ENCODE results near the gene LRRC36.
"Not testable (repeated sequence)": the region's sequence is repeated elsewhere in the genome, so short reads cannot be mapped to it uniquely, and the experiment has no call there.

The LRRC36 gene

DNA sequence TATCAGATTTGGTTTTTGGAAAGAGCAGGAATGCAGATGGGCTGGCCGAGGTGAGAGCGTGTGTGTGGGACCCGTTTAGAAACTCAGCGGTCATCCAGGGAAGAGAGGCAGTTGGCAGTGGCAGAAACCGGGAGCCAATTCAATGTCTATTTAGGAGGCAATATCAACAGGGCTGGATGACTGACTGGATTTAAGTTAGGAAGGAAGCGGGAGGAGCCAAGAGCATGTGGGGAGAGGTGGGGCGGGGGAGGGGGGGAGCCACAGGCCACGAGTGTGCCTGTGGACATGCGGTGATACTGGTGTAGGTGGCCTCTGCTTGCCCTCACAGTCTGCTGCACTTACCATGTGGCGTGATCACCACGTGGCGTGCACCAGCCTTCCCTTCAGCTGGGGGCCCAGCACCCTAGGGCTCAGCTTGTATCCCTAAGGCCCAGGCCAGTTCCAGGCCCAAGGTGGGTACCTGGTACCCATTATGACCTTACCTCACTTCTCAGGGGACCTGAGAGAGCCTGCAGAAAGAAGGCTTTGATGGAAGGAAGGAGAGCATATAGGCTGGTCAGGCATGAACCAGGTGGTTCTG lies 77.5 kb downstream of the LRRC36 start:
- no peaks in the 10 kb centered on the region for H3K9me3 ChIP-seq
- no peak for DNase-seq (ENCODE audit: low spot score in 2 of 2)
- in situ Hi-C loops (cut with MboI; ENCODE audit: low sequenced_read_pairs), result no loop called here

DNA sequence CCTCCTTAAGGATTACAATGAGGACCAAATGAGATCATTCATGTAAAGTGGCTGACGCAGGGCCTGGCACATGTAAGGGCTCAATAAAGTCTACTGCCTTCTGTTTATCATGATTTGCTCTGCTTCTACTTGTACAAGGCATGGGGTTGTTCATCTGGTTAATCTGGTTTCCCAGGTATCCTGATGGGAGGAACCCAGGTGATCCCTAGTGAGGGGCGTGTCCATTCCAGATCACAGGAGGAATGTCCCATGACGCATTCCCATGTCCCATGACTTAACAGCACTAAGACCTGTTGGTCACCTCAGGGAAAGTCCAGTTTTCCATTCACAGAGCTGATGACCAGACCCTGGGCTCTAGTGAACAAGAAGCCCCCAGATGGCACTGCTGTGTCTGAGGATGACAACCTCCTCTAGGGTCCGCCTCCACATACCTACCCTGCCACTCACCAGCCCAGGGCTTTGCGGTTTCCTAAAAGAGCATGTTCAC lies 78.2 kb downstream of the LRRC36 start:
- no peaks in the 10 kb centered on the region for H3K9me3 ChIP-seq
- H3K27me3 ChIP-seq (ENCODE audit: low read depth), result no peaks in the 10 kb centered on the region
- H3K4me1 ChIP-seq, result no peaks in the 10 kb centered on the region
- H3K4me3 ChIP-seq, result no peak overlapping the region
- no peaks in the 10 kb centered on the region for H3K36me3 ChIP-seq (replicated peaks)
- in situ Hi-C loops (cut with MboI; ENCODE audit: low sequenced_read_pairs), result no loop called here
- DNase-seq (ENCODE audit: low spot score in 2 of 2), result no peak

More for the DNA sequence above, 77.5 kb downstream of the LRRC36 start:
- H3K4me1 ChIP-seq, result no peaks in the 10 kb centered on the region
- H3K4me3 ChIP-seq, result no peak overlapping the region
- no peaks in the 10 kb centered on the region for H3K36me3 ChIP-seq (replicated peaks)
- H3K27me3 ChIP-seq (ENCODE audit: low read depth), result no peaks in the 10 kb centered on the region

DNA sequence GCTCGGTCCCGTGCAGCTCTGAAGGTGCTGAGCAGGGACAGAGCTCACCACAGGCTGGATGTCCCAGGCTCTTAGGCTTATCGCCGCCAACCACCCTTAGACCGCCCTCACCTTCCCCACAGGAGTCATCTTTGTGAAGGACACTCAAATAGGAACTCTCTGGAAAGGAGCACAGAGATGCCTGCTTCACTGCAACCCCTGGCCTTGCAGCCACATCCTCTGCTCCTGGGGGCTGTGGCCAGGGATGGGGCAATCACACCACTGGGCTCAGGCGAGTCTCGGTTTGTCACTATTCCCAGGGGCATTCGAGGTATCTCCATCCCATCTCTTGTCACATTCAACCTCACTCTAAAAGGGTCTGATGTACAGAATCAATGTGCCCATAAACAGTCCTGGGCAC lies 78.7 kb downstream of the LRRC36 start:
- no peaks in the 10 kb centered on the region for H3K36me3 ChIP-seq (replicated peaks)
- no peaks in the 10 kb centered on the region for H3K9me3 ChIP-seq
- DNase-seq (ENCODE audit: low spot score in 2 of 2), result no peak
- H3K27me3 ChIP-seq (ENCODE audit: low read depth), result no peaks in the 10 kb centered on the region
- H3K4me3 ChIP-seq, result no peak overlapping the region
- in situ Hi-C loops (cut with MboI; ENCODE audit: low sequenced_read_pairs), result no loop called here
- no peaks in the 10 kb centered on the region for H3K4me1 ChIP-seq

DNA sequence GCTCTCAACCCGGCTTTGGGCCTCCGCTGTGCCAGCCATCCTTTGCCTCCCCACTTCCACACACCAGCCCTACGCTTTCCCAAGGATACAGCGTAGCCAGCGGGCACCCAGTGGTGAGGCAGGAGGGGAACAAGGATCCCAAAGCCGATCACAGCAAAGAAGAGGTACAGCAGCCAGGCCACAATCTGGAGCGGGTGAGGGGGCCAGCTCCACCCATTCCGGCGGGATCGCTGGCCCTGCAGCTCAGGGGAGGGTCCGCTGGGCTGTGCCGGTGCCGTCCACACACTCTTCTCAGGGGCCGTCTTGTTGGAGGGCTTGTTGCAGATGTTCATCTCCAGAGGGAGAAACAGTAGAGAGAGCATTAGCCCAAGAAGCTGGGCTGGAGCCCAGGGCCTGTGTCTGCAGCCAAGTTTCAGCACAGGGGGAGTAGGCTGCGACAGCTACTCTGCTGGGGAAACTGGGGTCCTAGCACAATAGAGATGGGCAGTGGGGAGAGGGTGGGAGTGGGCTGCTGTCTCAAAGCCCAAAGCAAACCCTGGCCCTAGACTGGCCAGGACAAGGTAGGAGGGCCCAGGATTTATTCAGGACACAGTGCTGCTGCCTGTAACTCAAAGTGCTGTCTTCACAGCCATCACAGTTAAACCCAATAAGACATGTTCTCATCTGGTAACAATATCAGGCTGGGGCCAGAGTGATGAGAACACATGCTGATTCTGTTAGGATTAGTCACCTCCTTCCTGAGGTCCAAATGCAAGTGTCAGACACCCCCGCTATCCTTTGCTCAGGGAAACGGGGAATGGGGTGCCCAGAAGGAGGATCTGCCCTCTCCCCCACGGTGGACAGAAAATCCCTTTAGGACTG lies 79.7 kb downstream of the LRRC36 start:
- Histone ChIP-seq H3K9me3 (no peaks in the 10 kb centered on the region), H3K36me3 (replicated peaks) (no peaks in the 10 kb centered on the region), H3K4me3 (no peak overlapping the region), H3K4me1 (no peaks in the 10 kb centered on the region), H3K27me3 (ENCODE audit: low read depth) (no peaks in the 10 kb centered on the region)
- in situ Hi-C loops (cut with MboI; ENCODE audit: low sequenced_read_pairs), result no loop called here
- no peak for DNase-seq (ENCODE audit: low spot score in 2 of 2)

DNA sequence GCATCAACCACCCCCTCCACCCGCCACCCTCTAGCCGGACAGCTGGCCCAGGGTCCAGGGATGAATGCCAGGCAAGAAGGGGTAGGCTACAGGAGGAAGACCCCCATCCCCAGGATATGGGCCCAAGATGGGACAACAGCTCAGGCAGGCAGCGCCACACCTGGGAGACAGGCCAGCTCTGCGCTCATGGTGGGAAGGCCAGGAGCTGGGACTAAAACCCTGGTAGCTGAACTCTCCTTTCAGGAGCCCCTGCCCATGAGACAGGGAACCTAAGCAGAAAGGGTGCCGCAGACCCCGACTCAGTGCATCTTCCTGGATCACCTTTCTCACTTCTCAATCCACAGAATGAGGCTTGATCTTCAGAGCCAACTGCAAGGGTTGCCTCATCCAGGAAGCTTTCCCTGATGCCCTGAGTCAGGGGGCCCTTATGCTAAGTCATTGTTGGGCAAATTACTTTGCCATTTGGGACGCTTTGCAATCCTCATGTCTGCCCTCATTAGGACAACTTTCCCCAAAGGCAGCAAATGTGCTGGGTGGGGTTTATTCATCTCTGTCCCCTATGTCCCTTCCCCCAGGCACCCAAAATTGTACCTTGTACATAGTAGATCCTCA lies 80.7 kb downstream of the LRRC36 start:
- Histone ChIP-seq H3K4me1 (no peaks in the 10 kb centered on the region), H3K36me3 (replicated peaks) (no peaks in the 10 kb centered on the region), H3K27me3 (ENCODE audit: low read depth) (no peaks in the 10 kb centered on the region), H3K9me3 (no peaks in the 10 kb centered on the region), H3K4me3 (no peak overlapping the region)
- DNase-seq (ENCODE audit: low spot score in 2 of 2), result no peak
- in situ Hi-C loops (cut with MboI; ENCODE audit: low sequenced_read_pairs), result no loop called here

DNA sequence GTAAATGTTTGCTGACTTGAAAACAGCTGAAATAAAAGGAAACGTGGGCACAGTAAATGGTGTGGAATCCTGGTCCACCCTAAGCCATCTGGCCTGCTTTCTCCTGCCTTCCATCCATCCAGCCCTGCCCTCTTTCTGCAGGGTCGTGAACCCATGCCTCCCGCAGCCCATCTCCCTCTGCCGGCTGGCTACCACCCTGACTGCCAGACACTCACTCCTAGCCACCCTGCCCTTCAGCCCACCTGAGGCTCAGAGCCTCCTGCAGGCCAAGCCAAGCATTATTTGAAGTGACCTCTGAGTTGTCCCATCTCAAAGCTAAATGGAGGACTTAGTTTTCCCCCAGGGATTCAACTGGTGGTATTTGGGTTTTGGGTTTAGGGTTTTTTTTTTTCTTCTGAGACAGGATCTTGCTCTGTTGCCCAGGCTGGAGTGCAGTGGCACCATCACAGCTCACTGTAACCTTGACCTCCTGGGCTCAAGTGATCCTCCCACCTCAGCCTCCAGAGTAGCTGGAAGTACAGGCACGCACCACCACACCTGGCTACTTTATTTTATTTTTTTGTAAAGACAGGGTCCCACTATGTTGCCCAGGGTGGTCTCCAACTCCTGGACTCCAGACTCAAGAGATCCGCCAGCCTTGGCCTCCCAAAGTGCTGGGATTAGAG lies 81.3 kb downstream of the LRRC36 start:
- in situ Hi-C loops (cut with MboI; ENCODE audit: low sequenced_read_pairs), result no loop called here

DNA sequence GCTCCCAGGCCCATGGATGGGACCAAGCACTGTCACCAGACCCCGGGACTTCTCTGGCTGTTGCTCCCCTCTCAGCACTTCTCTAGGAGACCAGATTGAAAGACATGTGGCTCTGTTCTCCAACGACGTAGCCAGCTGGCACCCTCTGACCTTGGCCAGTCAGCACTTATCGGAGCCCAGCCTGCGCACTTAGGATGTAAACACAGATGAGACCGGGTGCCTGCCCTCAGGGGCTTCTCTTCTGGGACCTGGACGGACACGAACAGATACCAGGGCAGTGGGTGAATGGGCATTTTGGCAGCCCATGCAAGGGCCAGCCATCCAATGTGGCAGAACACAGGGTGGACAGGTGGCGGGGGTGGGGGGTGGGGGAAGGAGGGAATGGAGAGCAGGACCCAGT lies 83.0 kb downstream of the LRRC36 start:
- DNase-seq (ENCODE audit: low spot score in 2 of 2), result no peak
- Histone ChIP-seq H3K9me3 (no peaks in the 10 kb centered on the region), H3K4me1 (peaks cover 6% of the 10 kb centered on the region), H3K27me3 (ENCODE audit: low read depth) (no peaks in the 10 kb centered on the region), H3K4me3 (no peak overlapping the region), H3K36me3 (replicated peaks) (no peaks in the 10 kb centered on the region)
- in situ Hi-C loops (cut with MboI; ENCODE audit: low sequenced_read_pairs), result no loop called here

More for the DNA sequence above, 81.3 kb downstream of the LRRC36 start:
- Histone ChIP-seq H3K9me3 (no peaks in the 10 kb centered on the region), H3K4me3 (no peak overlapping the region), H3K36me3 (replicated peaks) (no peaks in the 10 kb centered on the region), H3K27me3 (ENCODE audit: low read depth) (no peaks in the 10 kb centered on the region), H3K4me1 (no peaks in the 10 kb centered on the region)
- no peak for DNase-seq (ENCODE audit: low spot score in 2 of 2)

DNA sequence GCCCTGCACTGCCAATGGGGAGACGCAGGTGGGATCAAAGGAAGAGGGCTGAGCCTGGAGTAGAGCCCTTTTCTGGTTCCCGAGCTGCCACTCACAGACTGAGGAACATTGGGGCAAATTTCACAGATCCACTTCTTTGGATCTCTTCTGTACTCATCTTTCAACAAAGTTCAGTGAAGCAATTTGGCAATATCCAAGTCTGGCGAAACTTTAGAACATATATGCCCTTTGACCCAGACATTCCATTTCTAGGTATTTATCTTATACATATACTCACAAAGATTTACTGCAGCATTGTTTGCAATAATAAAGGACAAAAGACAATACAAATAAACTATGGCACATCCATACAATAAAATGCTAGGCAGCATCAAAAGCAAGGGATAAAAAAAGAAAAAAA lies 84.7 kb downstream of the LRRC36 start:
- no peaks in the 10 kb centered on the region for H3K27me3 ChIP-seq (ENCODE audit: low read depth)
- in situ Hi-C loops (cut with MboI; ENCODE audit: low sequenced_read_pairs), result no loop called here
- H3K9me3 ChIP-seq, result no peaks in the 10 kb centered on the region
- no peak overlapping the region for H3K4me3 ChIP-seq
- no peaks in the 10 kb centered on the region for H3K36me3 ChIP-seq (replicated peaks)
- H3K4me1 ChIP-seq, result peaks cover 8% of the 10 kb centered on the region
- no peak for DNase-seq (ENCODE audit: low spot score in 2 of 2)

DNA sequence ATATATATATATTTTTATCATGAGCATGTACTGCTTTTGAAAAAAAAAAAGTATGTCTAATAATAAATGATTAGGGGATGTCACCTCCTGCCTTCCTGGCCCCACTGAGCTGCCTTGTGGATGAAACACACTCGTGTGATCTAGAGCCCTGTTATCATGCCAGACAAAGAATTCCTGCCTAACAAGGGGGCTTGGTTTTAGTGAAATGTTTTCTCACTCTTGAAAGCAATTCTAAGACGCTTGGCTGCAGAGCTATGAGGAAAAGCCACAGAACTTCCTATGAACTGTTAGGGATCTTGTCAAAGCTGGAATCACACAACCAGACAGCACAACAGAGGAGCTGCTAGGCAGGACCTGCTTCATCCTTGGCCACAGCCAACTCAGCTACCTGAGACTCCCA lies 85.7 kb downstream of the LRRC36 start:
- DNase-seq (ENCODE audit: low spot score in 2 of 2), result no peak

DNA sequence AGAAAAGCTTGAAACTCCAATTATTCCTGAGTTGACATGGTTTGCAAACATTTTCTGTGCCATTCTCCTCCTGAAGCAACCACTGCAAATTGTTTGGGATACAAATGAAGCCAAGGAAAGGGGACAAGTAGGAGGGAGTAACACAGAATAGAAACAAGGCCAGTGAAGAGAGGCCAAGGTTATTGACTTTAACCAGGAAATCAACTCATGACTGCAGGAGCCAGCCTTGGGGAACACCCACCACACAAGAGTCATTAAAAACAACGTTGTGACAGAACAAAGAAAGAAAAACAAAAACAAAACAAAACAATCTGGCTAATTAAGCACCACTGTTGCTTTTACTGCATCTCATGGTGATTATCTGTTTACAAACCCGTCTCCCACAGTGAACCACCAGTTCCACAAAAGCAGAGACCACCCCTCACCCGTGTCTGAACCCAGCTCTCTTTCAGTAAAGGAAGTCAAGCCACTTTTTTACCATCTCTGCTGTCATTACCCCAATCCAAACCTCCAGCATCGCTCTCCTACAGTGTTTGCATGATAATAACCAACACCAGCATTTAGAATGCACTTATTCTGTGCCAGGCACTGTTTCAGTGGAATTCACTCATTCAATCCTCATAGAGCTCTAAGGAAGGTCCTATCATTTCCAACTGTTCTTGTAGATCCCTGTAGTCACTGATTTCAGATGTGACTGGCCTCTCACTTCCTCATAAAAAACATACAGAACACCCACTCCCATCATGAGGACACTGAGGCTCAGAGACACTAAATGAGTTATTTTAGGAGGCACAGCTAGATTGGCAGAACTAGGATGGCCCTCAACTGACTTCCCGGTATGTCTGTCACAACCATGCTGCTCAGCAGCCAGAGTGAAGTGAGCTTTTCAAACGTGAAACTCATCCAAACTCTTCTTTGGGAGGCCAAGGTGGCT lies 87.6 kb downstream of the LRRC36 start:
- Histone ChIP-seq H3K4me3 (no peak overlapping the region), H3K9me3 (no peaks in the 10 kb centered on the region), H3K36me3 (replicated peaks) (no peaks in the 10 kb centered on the region), H3K4me1 (peaks cover 13% of the 10 kb centered on the region), H3K27me3 (ENCODE audit: low read depth) (no peaks in the 10 kb centered on the region)
- in situ Hi-C loops (cut with MboI; ENCODE audit: low sequenced_read_pairs), result no loop called here
- DNase-seq (ENCODE audit: low spot score in 2 of 2), result no peak

More for the DNA sequence above, 85.7 kb downstream of the LRRC36 start:
- Histone ChIP-seq H3K4me1 (peaks cover 13% of the 10 kb centered on the region), H3K4me3 (no peak overlapping the region), H3K36me3 (replicated peaks) (no peaks in the 10 kb centered on the region), H3K27me3 (ENCODE audit: low read depth) (no peaks in the 10 kb centered on the region), H3K9me3 (no peaks in the 10 kb centered on the region)
- in situ Hi-C loops (cut with MboI; ENCODE audit: low sequenced_read_pairs), result no loop called here

DNA sequence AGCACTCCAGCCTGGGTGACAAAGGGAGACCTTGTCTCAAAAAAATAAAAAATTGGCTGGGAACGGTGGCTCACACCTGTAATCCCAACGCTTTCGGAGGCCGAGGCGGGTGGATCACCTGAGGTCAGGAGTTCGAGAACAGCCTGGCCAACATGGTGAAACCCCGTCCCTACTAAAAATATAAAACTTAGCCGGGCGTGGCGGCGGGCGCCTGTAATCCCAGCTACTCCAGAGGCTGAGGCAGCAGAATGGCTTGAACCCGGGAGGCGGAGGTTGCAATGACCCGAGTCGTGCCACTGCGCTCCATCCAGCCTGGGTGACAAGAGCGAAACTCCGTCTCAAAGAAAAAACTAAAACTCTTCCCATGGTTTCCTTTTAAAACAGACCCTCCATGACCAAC lies 88.8 kb downstream of the LRRC36 start:
- DNase-seq (ENCODE audit: low spot score in 2 of 2); in situ Hi-C loops (cut with MboI; ENCODE audit: low sequenced_read_pairs): not testable (repeated sequence)
- H3K4me3 ChIP-seq, result peak overlapping the region; percentile 51

DNA sequence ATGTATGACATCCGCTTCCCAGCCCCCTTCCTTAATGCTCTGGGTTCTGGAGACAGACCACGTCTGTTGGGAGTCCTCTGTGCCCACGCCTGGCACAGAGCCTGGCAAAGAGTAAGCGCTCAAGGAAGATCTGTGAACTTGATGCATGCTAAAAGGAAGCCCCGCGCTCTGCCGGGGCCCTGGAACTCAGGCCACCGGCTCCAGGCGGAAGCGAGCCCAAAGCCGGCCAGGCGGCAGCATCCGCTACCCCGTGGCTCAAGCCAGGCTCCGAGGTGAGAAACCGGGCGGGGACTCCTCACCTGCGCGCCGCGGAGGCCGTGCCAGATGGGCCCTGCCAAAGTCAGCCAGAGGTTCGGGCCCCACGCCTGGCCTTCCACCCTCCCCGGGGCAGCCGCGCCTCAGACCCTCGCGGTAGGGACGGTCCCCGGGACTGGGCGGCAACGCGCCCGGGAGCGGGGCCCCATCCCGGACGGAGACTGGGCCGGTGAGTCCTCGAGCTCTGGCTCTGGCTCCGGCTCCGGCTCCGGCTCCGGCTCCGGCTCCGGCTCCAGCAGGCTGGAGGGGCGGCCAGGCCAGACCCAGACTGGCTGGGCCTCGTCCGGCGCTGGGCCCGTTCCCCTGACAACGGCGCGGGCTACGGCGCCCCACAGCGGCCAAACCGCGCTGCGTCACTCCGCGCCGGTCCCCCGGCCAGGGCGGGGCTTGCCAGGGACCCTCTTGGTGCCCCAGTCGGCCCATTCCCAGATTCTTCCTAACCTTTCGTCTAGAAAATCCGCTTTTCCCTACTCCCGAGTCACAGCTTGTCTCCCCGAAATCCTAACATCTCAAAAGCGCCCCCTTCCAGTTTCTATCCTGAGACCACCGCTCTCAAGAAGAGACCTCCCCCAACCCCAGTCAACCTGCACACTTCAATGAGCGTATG lies 89.5 kb downstream of the LRRC36 start, which contains the start of gene ZDHHC1:
TSS of gene ZDHHC1 (minus strand) at position 606 of the 922 bp plus-strand sequence. CDS start 8,702 bp downstream, outside the sequence.
- H3K36me3 ChIP-seq (replicated peaks), result no peaks in the 10 kb centered on the region
- in situ Hi-C loops (cut with MboI; ENCODE audit: low sequenced_read_pairs), result no loop called here
- peaks cover 16% of the 10 kb centered on the region for H3K4me1 ChIP-seq
- no peaks in the 10 kb centered on the region for H3K9me3 ChIP-seq
- DNase-seq (ENCODE audit: low spot score in 2 of 2), result peak; percentile 35 to 81
- no peaks in the 10 kb centered on the region for H3K27me3 ChIP-seq (ENCODE audit: low read depth)
- H3K4me3 ChIP-seq, result peak within 1 kb of the TSS; percentile 51

More for the DNA sequence above, 88.8 kb downstream of the LRRC36 start:
- not testable (repeated sequence) for H3K9me3 ChIP-seq; H3K36me3 ChIP-seq (replicated peaks); H3K27me3 ChIP-seq (ENCODE audit: low read depth)
- peaks cover 16% of the 10 kb centered on the region for H3K4me1 ChIP-seq
